ENCODE results near the gene USP32.
"Not testable (repeated sequence)": the region's sequence is repeated elsewhere in the genome, so short reads cannot be mapped to it uniquely, and the experiment has no call there.

GRCh38 chr17:60178180-60178579 is 213.8 kb downstream of the USP32 start:
- not testable (repeated sequence) for TF ChIP-seq CTCF (IDR thresholded peaks at IDR 0.05; ENCODE audit: insufficient read depth, low read length, poor library complexity, severe bottlenecking); EZH2phosphoT487 (conservative IDR thresholded peaks at IDR 0.05; ENCODE audit: low read length)

Measured in SU-DHL-6 (cell line).